ENCODE data around the gene DIS3L2.
"Not testable (repeated sequence)": the region's sequence is repeated elsewhere in the genome, so short reads cannot be mapped to it uniquely, and the experiment has no call there.

The DIS3L2 gene

DNA sequence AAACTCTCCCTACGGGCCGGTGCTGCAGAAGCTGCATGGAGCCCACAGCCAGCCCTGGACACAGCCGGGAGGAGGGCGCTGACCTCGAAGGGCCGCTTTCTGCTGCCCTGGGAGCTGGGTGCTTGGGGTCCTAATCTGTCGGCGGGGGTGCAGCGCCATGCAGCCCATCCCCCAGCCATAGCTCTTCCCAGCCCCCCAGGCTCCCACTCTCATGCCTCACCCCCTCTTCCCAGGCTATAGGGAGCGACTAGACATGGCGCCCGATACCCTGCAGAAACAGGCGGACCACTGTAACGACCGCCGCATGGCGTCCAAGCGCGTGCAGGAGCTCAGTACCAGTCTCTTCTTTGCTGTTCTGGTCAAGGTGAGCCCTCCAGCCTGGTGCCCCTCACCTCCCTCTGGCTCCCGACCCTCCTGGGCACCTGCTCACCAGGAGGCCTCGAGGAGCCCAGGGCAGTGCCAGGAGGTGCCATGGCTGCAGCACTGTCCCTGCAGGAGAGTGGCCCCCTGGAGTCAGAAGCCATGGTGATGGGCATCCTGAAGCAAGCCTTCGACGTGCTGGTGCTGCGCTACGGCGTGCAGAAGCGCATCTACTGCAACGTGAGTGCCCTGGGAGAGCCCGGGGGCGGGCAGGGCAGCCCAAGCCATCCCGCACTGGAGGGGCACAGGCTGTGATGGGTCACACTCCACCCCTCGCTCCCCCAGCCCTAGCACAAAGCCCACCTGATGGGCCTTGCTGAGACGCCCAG is 372.8 kb downstream of the DIS3L2 start:
- H3K4me1 ChIP-seq (ENCODE audit: insufficient read depth, low read length); H3K9me3 ChIP-seq (ENCODE audit: low read length); H2AFZ ChIP-seq (ENCODE audit: low read depth, low read length); H3K4me3 ChIP-seq (ENCODE audit: low read length); H3K36me3 ChIP-seq (ENCODE audit: insufficient read depth, low read length); H3K27me3 ChIP-seq (ENCODE audit: insufficient read depth, low read length): not testable (repeated sequence)

DNA sequence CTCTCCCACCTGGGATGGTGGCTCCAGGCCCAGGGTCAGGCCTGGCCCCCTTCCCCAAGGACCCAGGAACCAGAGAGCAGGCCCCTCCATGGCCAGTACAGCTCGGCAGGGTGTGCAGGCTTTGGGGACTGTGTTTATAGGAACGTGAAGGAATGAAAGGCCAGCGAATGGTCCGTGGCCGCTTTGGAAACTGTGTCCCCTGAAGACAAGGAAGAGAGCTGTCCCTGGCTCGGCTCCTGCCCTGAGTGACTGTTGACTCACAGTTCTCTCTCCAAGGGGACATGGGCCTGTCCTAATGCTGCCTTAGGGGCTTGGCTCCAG is 373.3 kb downstream of the DIS3L2 start:
- not testable (repeated sequence) for H3K36me3 ChIP-seq (ENCODE audit: insufficient read depth, low read length); H2AFZ ChIP-seq (ENCODE audit: low read depth, low read length); H3K27me3 ChIP-seq (ENCODE audit: insufficient read depth, low read length); H3K4me3 ChIP-seq (ENCODE audit: low read length); H3K4me1 ChIP-seq (ENCODE audit: insufficient read depth, low read length); H3K9me3 ChIP-seq (ENCODE audit: low read length)

DNA sequence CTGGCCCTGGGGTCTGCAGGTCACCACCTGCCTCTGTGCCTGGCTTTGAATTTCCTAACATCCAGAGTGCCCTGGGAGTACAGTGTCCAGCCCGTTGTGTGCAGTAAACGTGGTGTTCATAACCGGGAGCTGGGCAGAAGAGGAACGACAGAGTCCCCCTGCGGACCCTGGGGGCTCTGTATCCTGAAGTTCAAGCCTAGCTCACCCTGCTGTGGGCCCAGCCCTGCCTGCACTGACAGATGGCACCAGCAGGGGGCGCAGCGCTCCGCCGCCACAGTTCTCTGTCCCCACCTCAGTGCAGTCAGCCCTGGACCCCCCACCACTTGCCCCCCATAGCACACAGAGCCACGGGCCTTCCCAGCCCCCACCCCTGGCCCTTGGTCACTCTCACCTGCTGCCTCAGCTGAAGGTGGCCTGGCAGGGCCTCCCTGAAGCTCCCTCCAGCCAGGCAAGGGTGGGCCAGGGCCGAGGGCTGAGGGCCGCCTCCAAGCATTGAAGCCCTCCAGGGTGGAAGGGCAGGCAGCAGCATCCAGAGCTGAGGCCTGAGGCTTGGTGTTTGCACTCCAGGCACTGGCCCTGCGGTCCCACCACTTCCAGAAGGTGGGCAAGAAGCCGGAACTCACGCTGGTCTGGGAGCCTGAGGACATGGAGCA is 373.8 kb downstream of the DIS3L2 start:
- not testable (repeated sequence) for H3K4me3 ChIP-seq (ENCODE audit: low read length); H3K4me1 ChIP-seq (ENCODE audit: insufficient read depth, low read length); H3K36me3 ChIP-seq (ENCODE audit: insufficient read depth, low read length); H3K9me3 ChIP-seq (ENCODE audit: low read length); H2AFZ ChIP-seq (ENCODE audit: low read depth, low read length); H3K27me3 ChIP-seq (ENCODE audit: insufficient read depth, low read length)

GRCh38 chr2:232335859-232336215 is 374.3 kb downstream of the DIS3L2 start:
- Histone ChIP-seq H3K36me3 (ENCODE audit: insufficient read depth, low read length) (peaks cover 2% of the 10 kb centered on the region), H3K4me1 (ENCODE audit: insufficient read depth, low read length) (peaks cover 2% of the 10 kb centered on the region), H3K27me3 (ENCODE audit: insufficient read depth, low read length) (no peaks in the 10 kb centered on the region)

GRCh38 chr2:232336241-232336736 is 374.8 kb downstream of the DIS3L2 start:
- no peak overlapping the region for H2AFZ ChIP-seq (ENCODE audit: low read depth, low read length)
- H3K27me3 ChIP-seq (ENCODE audit: insufficient read depth, low read length), result no peaks in the 10 kb centered on the region
- H3K9me3 ChIP-seq (ENCODE audit: low read length), result no peaks in the 10 kb centered on the region
- no peak overlapping the region for H3K4me3 ChIP-seq (ENCODE audit: low read length)
- H3K4me1 ChIP-seq (ENCODE audit: insufficient read depth, low read length), result peaks cover 2% of the 10 kb centered on the region
- peaks cover 2% of the 10 kb centered on the region for H3K36me3 ChIP-seq (ENCODE audit: insufficient read depth, low read length)

More at GRCh38 chr2:232335859-232336215, 374.3 kb downstream of the DIS3L2 start:
- Histone ChIP-seq H3K9me3 (ENCODE audit: low read length) (no peaks in the 10 kb centered on the region), H2AFZ (ENCODE audit: low read depth, low read length) (no peak overlapping the region), H3K4me3 (ENCODE audit: low read length) (no peak overlapping the region)

DNA sequence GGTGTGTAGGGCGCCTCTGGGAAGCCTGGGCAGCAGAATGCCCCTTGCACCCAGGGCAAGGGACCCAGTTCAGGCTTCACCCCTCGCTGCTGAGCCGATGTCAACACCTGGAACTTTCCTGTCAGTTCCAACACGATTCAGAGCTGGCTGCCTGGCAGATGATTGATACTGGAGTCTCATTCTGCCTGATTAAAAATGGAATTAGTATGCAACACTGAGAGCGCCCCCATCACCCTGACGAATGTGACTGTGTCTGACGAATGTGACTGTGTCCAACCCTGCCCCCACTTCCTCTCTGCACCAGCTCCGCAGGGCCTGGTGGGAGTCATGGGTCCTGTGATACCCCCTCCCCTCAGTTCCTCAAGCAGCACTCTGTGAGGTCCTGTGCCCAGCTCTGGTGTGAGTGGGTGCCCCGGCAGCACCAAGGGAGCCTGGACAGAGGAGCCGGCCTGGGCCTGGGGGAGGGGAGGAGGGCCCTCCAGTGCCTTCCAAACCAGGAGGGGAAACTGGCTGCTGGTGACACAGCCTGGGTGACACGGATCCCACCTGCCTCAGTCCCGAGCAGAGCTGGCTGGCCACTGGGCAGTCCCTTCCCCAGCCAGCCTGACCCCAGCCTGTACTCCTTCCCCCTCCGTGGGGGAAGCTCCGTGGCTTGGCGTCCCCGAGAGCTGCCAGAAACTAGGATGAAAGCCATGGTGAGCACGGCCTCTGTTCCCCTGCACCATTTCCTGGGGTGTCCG is 375.6 kb downstream of the DIS3L2 start:
- H3K9me3 ChIP-seq (ENCODE audit: low read length), result no peaks in the 10 kb centered on the region
- no peaks in the 10 kb centered on the region for H3K27me3 ChIP-seq (ENCODE audit: insufficient read depth, low read length)
- H3K4me1 ChIP-seq (ENCODE audit: insufficient read depth, low read length), result peaks cover 2% of the 10 kb centered on the region
- peaks cover 2% of the 10 kb centered on the region for H3K36me3 ChIP-seq (ENCODE audit: insufficient read depth, low read length)
- no peak overlapping the region for H2AFZ ChIP-seq (ENCODE audit: low read depth, low read length)
- H3K4me3 ChIP-seq (ENCODE audit: low read length), result no peak overlapping the region

DNA sequence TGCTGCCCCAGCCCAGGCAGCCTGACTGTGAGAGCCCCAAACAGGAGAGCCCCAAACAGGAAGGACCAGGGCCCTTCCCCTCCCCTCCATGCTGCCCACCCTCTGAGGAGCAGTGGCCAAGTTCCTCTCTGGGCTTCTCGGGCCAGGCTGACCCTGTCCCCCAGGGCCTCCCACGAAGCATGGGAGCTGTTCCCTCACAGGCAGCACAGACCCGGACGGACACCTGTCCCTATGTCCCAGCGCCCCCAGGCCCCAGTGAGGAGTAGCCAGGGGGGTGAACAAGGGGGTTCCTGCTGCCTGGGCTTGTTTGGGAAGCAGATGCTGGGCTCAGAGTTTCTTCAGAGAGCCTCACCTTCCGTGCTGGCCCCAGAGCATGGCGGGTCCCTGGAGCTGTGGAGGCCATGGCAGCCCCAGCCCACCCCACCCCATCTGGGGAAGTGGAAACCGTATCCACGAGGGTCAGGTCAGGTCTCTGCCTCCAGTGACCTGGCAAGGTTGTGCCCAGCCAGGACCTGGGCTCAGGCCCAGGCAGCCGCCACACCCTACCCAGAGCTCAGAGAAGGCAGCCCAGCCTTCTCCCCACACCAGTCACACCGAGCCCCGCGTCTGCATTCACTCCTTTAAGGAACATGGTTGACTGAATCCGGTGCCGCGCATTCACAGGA is 376.7 kb downstream of the DIS3L2 start:
- H3K4me1 ChIP-seq (ENCODE audit: insufficient read depth, low read length); H3K27me3 ChIP-seq (ENCODE audit: insufficient read depth, low read length); H2AFZ ChIP-seq (ENCODE audit: low read depth, low read length); H3K36me3 ChIP-seq (ENCODE audit: insufficient read depth, low read length); H3K9me3 ChIP-seq (ENCODE audit: low read length); H3K4me3 ChIP-seq (ENCODE audit: low read length): not testable (repeated sequence)

- peaks cover 2% of the 10 kb centered on the region for H3K36me3 ChIP-seq (ENCODE audit: insufficient read depth, low read length)
- no peak overlapping the region for H3K4me3 ChIP-seq (ENCODE audit: low read length)
- H2AFZ ChIP-seq (ENCODE audit: low read depth, low read length), result no peak overlapping the region
- no peaks in the 10 kb centered on the region for H3K27me3 ChIP-seq (ENCODE audit: insufficient read depth, low read length)
- no peaks in the 10 kb centered on the region for H3K9me3 ChIP-seq (ENCODE audit: low read length)
- no peaks in the 10 kb centered on the region for H3K4me1 ChIP-seq (ENCODE audit: insufficient read depth, low read length)
These were observed 377.2 kb downstream of the DIS3L2 start for GRCh38 chr2:232338759-232339106.

- H3K4me3 ChIP-seq (ENCODE audit: low read length), result no peak overlapping the region
- no peaks in the 10 kb centered on the region for H3K36me3 ChIP-seq (ENCODE audit: insufficient read depth, low read length)
- no peaks in the 10 kb centered on the region for H3K27me3 ChIP-seq (ENCODE audit: insufficient read depth, low read length)
These were observed 377.9 kb downstream of the DIS3L2 start for GRCh38 chr2:232339121-232340081.

GRCh38 chr2:232340171-232340935 is 378.8 kb downstream of the DIS3L2 start:
- Histone ChIP-seq H3K4me3 (ENCODE audit: low read length) (no peak overlapping the region), H3K27me3 (ENCODE audit: insufficient read depth, low read length) (no peaks in the 10 kb centered on the region), H3K36me3 (ENCODE audit: insufficient read depth, low read length) (no peaks in the 10 kb centered on the region), H3K4me1 (ENCODE audit: insufficient read depth, low read length) (no peaks in the 10 kb centered on the region), H3K9me3 (ENCODE audit: low read length) (no peaks in the 10 kb centered on the region), H2AFZ (ENCODE audit: low read depth, low read length) (no peak overlapping the region)

More at GRCh38 chr2:232339121-232340081, 377.9 kb downstream of the DIS3L2 start:
- no peaks in the 10 kb centered on the region for H3K9me3 ChIP-seq (ENCODE audit: low read length)
- H2AFZ ChIP-seq (ENCODE audit: low read depth, low read length), result no peak overlapping the region
- no peaks in the 10 kb centered on the region for H3K4me1 ChIP-seq (ENCODE audit: insufficient read depth, low read length)

GRCh38 chr2:232341061-232341738 is 379.7 kb downstream of the DIS3L2 start:
- H3K4me3 ChIP-seq (ENCODE audit: low read length), result no peak overlapping the region
- H3K9me3 ChIP-seq (ENCODE audit: low read length), result no peaks in the 10 kb centered on the region
- no peak overlapping the region for H2AFZ ChIP-seq (ENCODE audit: low read depth, low read length)
- H3K27me3 ChIP-seq (ENCODE audit: insufficient read depth, low read length), result no peaks in the 10 kb centered on the region
- H3K36me3 ChIP-seq (ENCODE audit: insufficient read depth, low read length), result no peaks in the 10 kb centered on the region
- H3K4me1 ChIP-seq (ENCODE audit: insufficient read depth, low read length), result no peaks in the 10 kb centered on the region

Data from neuron (in vitro differentiated cells).